H1 (cell line): ENCODE results near the gene PTPRT. TPM values are rescaled to one million over a fixed set of nuclear protein-coding genes. Genes with fewer than 3 reads are reported as not detected.

Source experiments
- CTCF ChIA-PET: fragments of 300-600 bp; sonication (Branson Sonifier 250); formaldehyde crosslinking; loops from one replicate; lab custom pipeline; 2021; ENCODE audit not compliant: partially characterized antibody; lab: Charles Lee
- POLR2A ChIA-PET: fragments of 300-600 bp; sonication (Branson Sonifier 250); formaldehyde crosslinking; loops from one replicate; lab custom pipeline; 2021; ENCODE audit warnings: inconsistent platforms; ENCODE audit not compliant: partially characterized antibody; lab: Charles Lee
- DNase-seq, 2 experiments: peaks; one replicate each; pipeline versions ENCODE4 v3.0.0 to v3.0.0-alpha.2; 2010 to 2022; ENCODE audit warnings: low spot score in 2 of 2, low read depth in 1 of 2, mixed read lengths in 1 of 2
- FAIRE-seq: peaks from 2 replicates; lab custom pipeline; 2011; peaks lifted over from hg19 to GRCh38; lab: Jason Lieb, UNC
- H2AFZ ChIP-seq: 2 replicates; pipeline ENCODE4 v1.8.1; 2012; ENCODE audit warnings: low read length, inconsistent platforms
- H2AK5ac ChIP-seq: 2 replicates; pipeline ENCODE4 v1.6.1; 2013; ENCODE audit warnings: low read depth, low read length
- H2BK120ac ChIP-seq: replicated peaks from 2 replicates; pipeline ENCODE3; 2013; ENCODE audit warnings: low read depth, low read length, inconsistent platforms
- H2BK12ac ChIP-seq: 2 replicates; pipeline ENCODE4 v1.6.1; 2013; ENCODE audit warnings: low read depth, low read length
- H2BK15ac ChIP-seq: 2 replicates; pipeline ENCODE4 v1.6.1; 2013; ENCODE audit warnings: low read length
- H2BK20ac ChIP-seq: 2 replicates; pipeline ENCODE4 v1.6.1; 2013; ENCODE audit warnings: low read length
- H2BK5ac ChIP-seq: 2 replicates; pipeline ENCODE4 v1.6.1; 2013; ENCODE audit warnings: low read depth, low read length
- H3K14ac ChIP-seq: 2 replicates; pipeline ENCODE4 v1.6.1; 2013; ENCODE audit warnings: inconsistent platforms; ENCODE audit not compliant: insufficient read length
- H3K18ac ChIP-seq: 2 replicates; pipeline ENCODE4 v1.6.1; 2013; ENCODE audit warnings: low read length; ENCODE audit errors: extremely low read depth
- H3K23ac ChIP-seq: 2 replicates; pipeline ENCODE4 v1.6.1; 2013; ENCODE audit warnings: inconsistent platforms; ENCODE audit not compliant: insufficient read length
- H3K23me2 ChIP-seq: 2 replicates; pipeline ENCODE4 v1.6.1; 2013; ENCODE audit warnings: low read depth, low read length
- H3K27ac ChIP-seq: 2 replicates; pipeline ENCODE4 v1.6.1; 2011; ENCODE audit warnings: low read depth, low read length, inconsistent platforms
- H3K27me3 ChIP-seq, 4 experiments: replicated peaks in 1 of 4; 1 replicate in 1 of 4; 2 replicates in 3 of 4; pipeline versions ENCODE4 v1.6.1 to v1.8.1; 2011 to 2013; ENCODE audit warnings: low read length in 3 of 4, mild to moderate bottlenecking in 3 of 4, inconsistent platforms in 2 of 4, mixed read lengths in 2 of 4, moderate library complexity in 1 of 4; ENCODE audit not compliant: control insufficient read depth in 3 of 4, insufficient read depth in 3 of 4; ENCODE audit errors: extremely low read depth in 1 of 4
- H3K36me3 ChIP-seq, 4 experiments: 2 replicates each; pipeline versions ENCODE4 v1.6.1 to v1.8.1; 2011 to 2013; ENCODE audit warnings: mild to moderate bottlenecking in 4 of 4, low read length in 3 of 4, moderate library complexity in 2 of 4, control low read depth in 1 of 4, inconsistent platforms in 1 of 4; ENCODE audit not compliant: insufficient read depth in 4 of 4, control insufficient read depth in 2 of 4
- H3K4ac ChIP-seq: replicated peaks from 2 replicates; pipeline ENCODE3; 2013; ENCODE audit warnings: low read length, low read depth, mixed read lengths, inconsistent platforms; ENCODE audit not compliant: insufficient read length
- H3K4me1 ChIP-seq, 4 experiments: replicated peaks in 1 of 4; 1 replicate in 1 of 4; 2 replicates in 3 of 4; pipeline versions ENCODE4 v1.6.1 to v1.8.1; 2011 to 2013; ENCODE audit warnings: low read length in 3 of 4, inconsistent platforms in 2 of 4, mixed read lengths in 1 of 4; ENCODE audit not compliant: insufficient read depth in 4 of 4, control insufficient read depth in 3 of 4
- H3K4me2 ChIP-seq, 2 experiments: 2 replicates each; pipeline versions ENCODE4 v1.6.1 to v1.8.1; 2011 to 2013; ENCODE audit warnings: low read depth in 2 of 2, low read length in 2 of 2, control low read depth in 1 of 2, inconsistent platforms in 1 of 2, mild to moderate bottlenecking in 1 of 2; ENCODE audit not compliant: insufficient read depth in 1 of 2
- H3K4me3 ChIP-seq, 4 experiments: fragments of 200-600, 300-600 bp in 1 of 4; sonication (generic), shearing (Covaris generic), sonication (Bioruptor Twin) in 1 of 4; 2 replicates each; pipeline versions ENCODE4 v1.5.1 to v1.8.1; 2011 to 2016; ENCODE audit warnings: low read length in 4 of 4, low read depth in 3 of 4, control low read depth in 2 of 4, inconsistent platforms in 2 of 4, mild to moderate bottlenecking in 2 of 4, mixed read lengths in 1 of 4, moderate library complexity in 1 of 4; ENCODE audit not compliant: insufficient read depth in 2 of 4; ENCODE audit errors: extremely low read depth in 1 of 4
- H3K56ac ChIP-seq: replicated peaks from 2 replicates; pipeline ENCODE3; 2013; ENCODE audit warnings: low read depth, mild to moderate bottlenecking, mixed read lengths, low read length, inconsistent platforms; ENCODE audit not compliant: insufficient read length
- H3K79me1 ChIP-seq: 2 replicates; pipeline ENCODE4 v1.6.1; 2013; ENCODE audit warnings: low read depth, low read length, control low read depth
- H3K79me2 ChIP-seq, 2 experiments: 2 replicates each; pipeline versions ENCODE4 v1.6.1 to v1.8.1; 2012 to 2013; ENCODE audit warnings: low read length in 2 of 2, mild to moderate bottlenecking in 2 of 2, inconsistent platforms in 1 of 2; ENCODE audit not compliant: insufficient read depth in 2 of 2, control insufficient read depth in 1 of 2
- H3K9ac ChIP-seq, 4 experiments: replicated peaks in 1 of 4; 1 replicate in 1 of 4; 2 replicates in 3 of 4; pipeline versions ENCODE4 v1.6.1 to v1.8.1; 2011 to 2013; ENCODE audit warnings: low read depth in 3 of 4, low read length in 3 of 4, control low read depth in 2 of 4, mild to moderate bottlenecking in 2 of 4, moderate library complexity in 2 of 4, inconsistent platforms in 1 of 4; ENCODE audit errors: extremely low read depth in 1 of 4
- H3K9me3 ChIP-seq, 2 experiments: 2 replicates each; pipeline versions ENCODE4 v1.6.1 to v1.8.1; 2012 to 2013; ENCODE audit warnings: mild to moderate bottlenecking in 2 of 2, moderate library complexity in 2 of 2, control low read depth in 1 of 2, inconsistent platforms in 1 of 2, low read depth in 1 of 2, low read length in 1 of 2, mixed read lengths in 1 of 2; ENCODE audit not compliant: insufficient read depth in 2 of 2
- H4K20me1 ChIP-seq, 2 experiments: replicated peaks in 1 of 2; 2 replicates each; pipeline versions ENCODE3 to v1.8.1; 2011 to 2013; ENCODE audit warnings: inconsistent platforms in 2 of 2, low read length in 2 of 2, mild to moderate bottlenecking in 1 of 2; ENCODE audit not compliant: insufficient read depth in 2 of 2, control insufficient read depth in 1 of 2
- H4K5ac ChIP-seq: 2 replicates; pipeline ENCODE4 v1.6.1; 2013; ENCODE audit warnings: low read length, low read depth, mixed read lengths, inconsistent platforms; ENCODE audit not compliant: insufficient read length
- H4K8ac ChIP-seq: 2 replicates; pipeline ENCODE4 v1.8.0; 2013; ENCODE audit warnings: mild to moderate bottlenecking, moderate library complexity, low read length, inconsistent platforms; ENCODE audit not compliant: insufficient read depth; ENCODE audit errors: extremely low read depth
- H4K91ac ChIP-seq: replicated peaks from 2 replicates; pipeline ENCODE3; 2013; ENCODE audit warnings: low read length, mixed read lengths, inconsistent platforms; ENCODE audit not compliant: insufficient read length
- ASH2L ChIP-seq: fragments of 200-600, 300-600 bp; sonication (generic); IDR thresholded peaks from one replicate; pipeline ENCODE4 v1.7.1; 2017; ENCODE audit warnings: low read length
- BRCA1 ChIP-seq: IDR thresholded peaks from 2 replicates; pipeline ENCODE4 v1.6.1; 2012; ENCODE audit warnings: low read depth, low read length, improper control_type of control experiment
- CHD1 ChIP-seq: IDR thresholded peaks from 2 replicates; pipeline ENCODE4 v1.6.1; 2012; ENCODE audit warnings: low read depth, low read length, improper control_type of control experiment
- CHD2 ChIP-seq: IDR thresholded peaks from 2 replicates; pipeline ENCODE4 v1.6.1; 2012; ENCODE audit warnings: low read length, improper control_type of control experiment
- MAFK ChIP-seq: IDR thresholded peaks from 2 replicates; pipeline ENCODE4 v1.6.1; 2012; ENCODE audit warnings: low read depth, mild to moderate bottlenecking, improper control_type of control experiment, low read length
- NRF1 ChIP-seq: IDR thresholded peaks from 2 replicates; pipeline ENCODE4 v1.6.1; 2011; ENCODE audit warnings: mild to moderate bottlenecking, low read depth, low read length, improper control_type of control experiment
- POLR2AphosphoS5 ChIP-seq: IDR thresholded peaks from 2 replicates; pipeline ENCODE4 v1.6.1; 2011; ENCODE audit warnings: low read depth, low read length
- RAD21 ChIP-seq, 2 experiments: IDR thresholded peaks in 1 of 2; conservative IDR thresholded peaks in 1 of 2; 2 replicates each; pipeline ENCODE4 v1.6.1; 2011; ENCODE audit warnings: low read depth in 2 of 2, low read length in 2 of 2, improper control_type of control experiment in 1 of 2, inconsistent platforms in 1 of 2, mild to moderate bottlenecking in 1 of 2, moderate library complexity in 1 of 2
- RNF2 ChIP-seq: fragments of 200-900, 300-1000 bp; sonication (generic); IDR thresholded peaks from 2 replicates; pipeline ENCODE4 v1.7.1; 2016; ENCODE audit warnings: borderline replicate concordance, low read depth, mild to moderate bottlenecking, antibody characterized with exemption, low read length; ENCODE audit not compliant: poor library complexity, severe bottlenecking; ENCODE audit errors: missing control alignments
- SUZ12 ChIP-seq: fragments of 200-600 bp; sonication (generic); IDR thresholded peaks from 2 replicates; pipeline ENCODE4 v1.6.1; 2012; ENCODE audit warnings: mild to moderate bottlenecking, inconsistent platforms, low read length, moderate library complexity, mixed read lengths
- TAF7 ChIP-seq: optimal IDR thresholded peaks from 2 replicates; pipeline ENCODE3; 2011; ENCODE audit warnings: low read depth, mild to moderate bottlenecking, inconsistent platforms, low read length, moderate library complexity, borderline replicate concordance
- TBP ChIP-seq: IDR thresholded peaks from 2 replicates; pipeline ENCODE4 v1.6.1; 2011; ENCODE audit warnings: low read depth, low read length, improper control_type of control experiment
- TEAD4 ChIP-seq: IDR thresholded peaks from 2 replicates; pipeline ENCODE4 v1.6.1; 2012; ENCODE audit warnings: low read depth, low read length, inconsistent platforms, mixed read lengths
- WGBS, 2 experiments: shearing (Covaris generic) in 1 of 2; methylation state at CpG; one replicate each; pipeline versions ENCODE4 v1.1.6 to v1.1.7; 2013 to 2015; ENCODE audit warnings: low lambda C conversion rate in 2 of 2, mixed read lengths in 2 of 2, inconsistent platforms in 1 of 2, low coverage in 1 of 2, missing lambda C conversion rate in 1 of 2; ENCODE audit not compliant: insufficient replicate concordance in 2 of 2, insufficient coverage in 1 of 2, insufficient read length in 1 of 2; ENCODE audit errors: extremely low coverage in 1 of 2, missing lambda C conversion rate in 1 of 2; 5-methylcytosine and 5-hydroxymethylcytosine counted together
- polyA plus RNA-seq, 7 experiments: library from polyadenylated mRNA; depleted of rRNA in 3 of 7; stranded (reverse) in 5 of 7; unstranded in 2 of 7; fragments of >200 nt in 5 of 7; fragments of 200-250 nt in 2 of 7; gene quantifications; 1 replicate in 5 of 7; 2 replicates in 1 of 7; 4 replicates in 1 of 7; pipeline versions ENCODE4 v1.2.1 to v1.2.3, GENCODE V29; 2011 to 2013; ENCODE audit warnings: missing spikeins in 2 of 7, mixed read lengths in 2 of 7
- total RNA-seq: library from RNA; stranded (reverse); fragmentation: NEBNext Ultra II Directional; extraction: Animal tissue kit (Norgen Biotek cat#: 25700); gene quantifications from 2 replicates; pipeline ENCODE4 v1.2.1, GENCODE V29; 2021
- TF ChIP-seq, protein P1 (sequence below): IDR thresholded peaks from 2 replicates; pipeline ENCODE4 v1.6.1; 2011; ENCODE audit warnings: low read length, improper control_type of control experiment

PTPRT gene
- total and polyA plus RNA-seq, 2 of the 8 experiments (the other 6 are each of a cell fraction or from before 2014, with no cell fraction given), result 0.33 to 1.8 TPM

DNA sequence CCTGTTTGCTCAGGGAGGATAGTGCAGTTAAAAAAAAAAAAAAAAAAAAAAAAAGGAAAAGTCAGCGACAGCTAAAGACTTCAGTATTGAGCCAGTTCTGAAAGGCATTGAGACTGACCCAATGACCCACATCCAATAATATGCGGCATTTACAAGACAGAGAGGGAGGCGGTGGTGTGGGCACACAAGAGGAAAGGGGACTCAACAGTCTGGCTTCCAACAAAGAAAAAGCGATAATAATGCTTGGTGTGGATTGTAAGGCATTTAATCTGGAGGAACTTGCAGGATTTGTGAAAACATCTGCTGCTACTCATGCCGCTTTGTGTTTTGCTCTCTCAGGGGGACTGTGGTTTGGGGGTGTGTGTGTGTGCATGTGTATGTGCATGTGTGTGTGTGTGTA, 787.3 kb downstream of the PTPRT start:
- no peak overlapping the region for H2AK5ac ChIP-seq
- H4K20me1 ChIP-seq, result no peaks in the 10 kb centered on the region
- DNase-seq, result no peak
- H3K4me1 ChIP-seq, result peaks cover 0 to 4% (median 1%) of the 10 kb centered on the region in 4 experiments; a peak in 2 of 7 replicates
- H3K27me3 ChIP-seq, result no peaks in the 10 kb centered on the region
- FAIRE-seq, result no peak
- H3K18ac ChIP-seq, result no peak overlapping the region
- no peaks in the 10 kb centered on the region for H3K23me2 ChIP-seq
- POLR2A ChIA-PET, result no interaction called here
- H4K5ac ChIP-seq, result no peak overlapping the region
- H4K91ac ChIP-seq, result no peak overlapping the region
- H3K56ac ChIP-seq, result no peak overlapping the region
- no peak overlapping the region for H3K4me3 ChIP-seq
- H3K4ac ChIP-seq, result peak overlapping the region; percentile 37
- no peak overlapping the region for H3K9ac ChIP-seq
- H2BK12ac ChIP-seq, result no peak overlapping the region
- CTCF ChIA-PET, result no interaction called here
- H2BK15ac ChIP-seq, result no peak overlapping the region
- WGBS, 2 experiments, result 86% methylated on average over 2 of the region's 5 CpGs; no CpG with 5 or more reads in 1 of the 2 experiments
- no peak overlapping the region for H3K14ac ChIP-seq
- no peak overlapping the region for H3K27ac ChIP-seq
- no peak overlapping the region for H2BK20ac ChIP-seq
- no peak overlapping the region for H2BK120ac ChIP-seq
- no peaks in the 10 kb centered on the region for H3K79me1 ChIP-seq
- H3K4me2 ChIP-seq, result no peak overlapping the region
- H3K36me3 ChIP-seq, result no peaks in the 10 kb centered on the region
- H4K8ac ChIP-seq, result no peak overlapping the region
- H2AFZ ChIP-seq, result no peak overlapping the region
- H3K79me2 ChIP-seq, result no peaks in the 10 kb centered on the region
- no peak overlapping the region for H3K23ac ChIP-seq
- no peaks in the 10 kb centered on the region for H3K9me3 ChIP-seq
- no peak overlapping the region for H2BK5ac ChIP-seq
- TF ChIP-seq, protein P1, sequence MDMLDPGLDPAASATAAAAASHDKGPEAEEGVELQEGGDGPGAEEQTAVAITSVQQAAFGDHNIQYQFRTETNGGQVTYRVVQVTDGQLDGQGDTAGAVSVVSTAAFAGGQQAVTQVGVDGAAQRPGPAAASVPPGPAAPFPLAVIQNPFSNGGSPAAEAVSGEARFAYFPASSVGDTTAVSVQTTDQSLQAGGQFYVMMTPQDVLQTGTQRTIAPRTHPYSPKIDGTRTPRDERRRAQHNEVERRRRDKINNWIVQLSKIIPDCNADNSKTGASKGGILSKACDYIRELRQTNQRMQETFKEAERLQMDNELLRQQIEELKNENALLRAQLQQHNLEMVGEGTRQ, result no peak
- TF ChIP-seq TAF7 (no peak), TBP (no peak), ASH2L (no peak), CHD2 (no peak), TEAD4 (no peak), BRCA1 (no peak), SUZ12 (no peak), RAD21 (IDR thresholded peaks at IDR 0.05 in 1 of 2, conservative IDR thresholded peaks at IDR 0.05 in 1 of 2; ENCODE audit: low read depth in 2 of 2, low read length in 2 of 2) (no peak), NRF1 (no peak), CHD1 (no peak), MAFK (no peak), POLR2AphosphoS5 (no peak), RNF2 (no peak)
